ENCODE results near the gene ADAP1.

Gene ADAP1

DNA sequence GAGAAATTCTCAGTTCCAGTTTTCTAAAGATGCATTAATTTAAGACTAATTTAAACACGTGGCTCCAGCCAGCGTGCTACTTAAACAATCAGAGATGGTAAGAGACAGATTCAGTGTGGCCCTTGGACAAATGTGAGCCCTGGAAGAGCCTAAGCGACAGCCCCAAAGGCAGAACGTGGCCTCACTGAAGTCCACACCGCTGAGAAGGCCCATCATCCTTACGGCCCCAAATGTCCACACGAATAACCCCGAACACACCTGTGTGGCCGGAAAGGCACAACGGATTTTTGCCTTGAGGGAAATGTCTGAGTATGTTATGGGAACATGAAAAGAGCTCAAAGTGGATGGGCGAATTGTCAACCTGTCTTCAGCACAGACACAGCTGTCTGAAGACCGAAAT lies 17.6 kb upstream of the ADAP1 start:
- Histone ChIP-seq H3K4me3 (no peak overlapping the region), H3K27ac (no peak overlapping the region)
- no peak for TF ChIP-seq CTCF (IDR thresholded peaks at IDR 0.05)
- DNase-seq (ENCODE audit: low spot score): no peak

GRCh38 chr7:970744-971143 lies 16.3 kb upstream of the ADAP1 start:
- no peak overlapping the region for H3K4me3 ChIP-seq
- DNase-seq (ENCODE audit: low spot score): no peak
- H3K27ac ChIP-seq: no peak overlapping the region
- no peak for TF ChIP-seq CTCF (IDR thresholded peaks at IDR 0.05)

GRCh38 chr7:969403-969802 lies 14.9 kb upstream of the ADAP1 start:
- DNase-seq (ENCODE audit: low spot score): no peak
- no peak for TF ChIP-seq CTCF (IDR thresholded peaks at IDR 0.05)
- Histone ChIP-seq H3K27ac (no peak overlapping the region), H3K4me3 (no peak overlapping the region)

GRCh38 chr7:968205-969105 lies 14.0 kb upstream of the ADAP1 start:
- Histone ChIP-seq H3K27ac (no peak overlapping the region), H3K4me3 (no peak overlapping the region)
- no peak for TF ChIP-seq CTCF (IDR thresholded peaks at IDR 0.05)
- no peak for DNase-seq (ENCODE audit: low spot score)

DNA sequence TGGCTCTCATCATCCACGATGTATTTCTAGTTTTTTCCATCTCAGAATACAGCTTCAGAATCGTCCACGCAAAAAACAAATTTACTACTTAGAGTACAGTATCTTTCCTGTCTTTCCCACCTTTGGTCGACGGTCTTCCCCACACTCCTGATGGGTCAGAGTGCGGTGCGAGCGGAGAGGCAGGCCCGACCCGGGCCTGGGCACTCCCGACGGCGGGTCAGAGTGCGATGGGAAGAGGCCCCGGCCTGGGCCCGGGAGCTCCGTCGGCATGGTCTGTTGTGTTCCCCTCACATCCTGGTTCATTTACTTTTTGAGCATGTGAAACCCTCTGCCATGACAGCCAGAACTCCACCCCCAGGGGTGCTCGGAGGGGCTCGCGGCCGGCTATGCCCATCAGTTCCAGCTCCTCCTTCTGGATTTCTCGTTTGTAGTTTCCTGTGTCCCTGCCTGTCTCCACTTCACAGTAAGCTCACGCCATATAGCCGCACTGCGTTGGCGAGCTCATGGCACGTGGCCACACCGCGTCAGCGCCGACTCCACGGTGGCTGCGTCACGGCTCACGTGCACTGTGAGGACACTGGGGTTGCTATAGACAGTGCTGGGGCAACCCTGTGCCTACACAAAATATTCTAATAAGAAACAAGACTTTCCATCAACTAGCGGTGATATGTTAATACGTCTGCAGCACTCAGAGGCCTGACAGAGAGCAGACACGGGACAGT lies 13.0 kb upstream of the ADAP1 start:
- TF ChIP-seq CTCF (IDR thresholded peaks at IDR 0.05): no peak
- no peak overlapping the region for H3K4me3 ChIP-seq
- no peak for DNase-seq (ENCODE audit: low spot score)

DNA sequence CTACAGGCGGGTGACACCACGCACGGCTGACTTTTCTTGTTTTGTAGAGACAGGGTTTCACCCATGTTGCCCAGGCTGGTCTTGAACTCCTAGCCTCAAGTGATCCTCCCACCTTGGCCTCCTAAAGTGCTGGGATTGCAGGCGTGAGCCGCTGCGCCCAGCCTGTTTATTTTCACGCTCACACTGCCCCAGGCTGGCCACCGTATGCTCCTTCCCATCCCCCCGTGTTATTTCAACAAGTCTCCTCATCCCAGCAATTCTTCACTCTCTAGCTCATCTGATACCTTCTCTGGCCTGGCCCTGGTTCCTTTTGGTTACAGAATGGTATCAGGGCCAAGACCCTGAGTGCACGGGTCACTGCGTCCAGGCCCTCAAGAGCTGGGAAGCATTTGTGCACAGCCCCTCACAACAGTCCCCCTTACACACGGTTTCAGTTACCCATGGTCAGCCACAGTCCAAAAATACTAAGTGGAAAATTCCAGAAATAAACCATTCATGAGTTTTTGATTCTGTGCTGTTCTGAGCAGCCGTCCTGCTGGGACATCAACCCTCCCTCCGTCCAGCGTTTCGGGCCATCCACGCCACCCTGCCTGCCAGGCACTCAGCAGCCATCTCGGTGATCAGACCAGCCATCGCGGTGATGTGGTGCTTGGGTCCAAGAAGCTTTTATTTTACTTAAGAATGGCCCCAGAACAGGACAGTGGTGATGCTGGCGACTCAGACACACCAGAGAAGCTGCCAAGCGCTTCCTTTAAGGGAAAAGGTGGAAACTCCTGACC lies 12.0 kb upstream of the ADAP1 start:
- H3K4me3 ChIP-seq: no peak overlapping the region
- TF ChIP-seq CTCF (IDR thresholded peaks at IDR 0.05): no peak
- peak overlapping the region; percentile 28 to 34 for H3K27ac ChIP-seq
- DNase-seq (ENCODE audit: low spot score): no peak

More for the DNA sequence above, 13.0 kb upstream of the ADAP1 start:
- no peak overlapping the region for H3K27ac ChIP-seq

Data from coronary artery (tissue), 2 donors.